Smooth muscle cell (in vitro differentiated cells): Measurements from ENCODE around the gene LNPEP. TPM values are rescaled to one million over a fixed set of nuclear protein-coding genes. Genes with fewer than 3 reads are reported as not detected.

Experiments used
- DNase-seq: peaks from one replicate; lab custom pipeline; 2025; ENCODE audit not compliant: unreplicated experiment; lab: John Stamatoyannopoulos, UW
- H2AFZ ChIP-seq: fragments of 200-600 bp; sonication (generic); 2 replicates; pipeline ENCODE4 v1.6.0; 2016; ENCODE audit warnings: antibody characterized with exemption, low read depth, mild to moderate bottlenecking
- H3F3A ChIP-seq: fragments of 200-600 bp; sonication (generic); 2 replicates; pipeline ENCODE4 v1.6.0; 2017; ENCODE audit warnings: antibody characterized with exemption, low read depth
- H3K27ac ChIP-seq: fragments of 200-600 bp; sonication (generic); 2 replicates; pipeline ENCODE4 v1.5.1; 2016; ENCODE audit warnings: low read depth, mild to moderate bottlenecking
- H3K27me3 ChIP-seq: fragments of 200-600 bp; sonication (generic); 2 replicates; pipeline ENCODE4 v1.6.1; 2016; ENCODE audit warnings: low read depth, mild to moderate bottlenecking
- H3K36me3 ChIP-seq: fragments of 200-600 bp; sonication (generic); 2 replicates; pipeline ENCODE4 v1.5.1; 2016; ENCODE audit warnings: low read depth
- H3K4me1 ChIP-seq: fragments of 200-600 bp; sonication (generic); 2 replicates; pipeline ENCODE4 v1.5.1; 2016; ENCODE audit warnings: low read depth
- H3K4me2 ChIP-seq: fragments of 200-600 bp; sonication (generic); 2 replicates; pipeline ENCODE4 v1.6.0; 2016; ENCODE audit warnings: mild to moderate bottlenecking
- H3K4me3 ChIP-seq: fragments of 200-600 bp; sonication (generic); 2 replicates; pipeline ENCODE4 v1.5.1; 2016; ENCODE audit warnings: mild to moderate bottlenecking
- H3K79me2 ChIP-seq: fragments of 200-600 bp; sonication (generic); 2 replicates; pipeline ENCODE4 v1.6.0; 2016; ENCODE audit warnings: low read depth, mild to moderate bottlenecking
- H3K9ac ChIP-seq: fragments of 200-600 bp; sonication (generic); 2 replicates; pipeline ENCODE4 v1.6.0; 2016; ENCODE audit warnings: low read depth
- H3K9me3 ChIP-seq: fragments of 200-600 bp; sonication (generic); replicated peaks from 2 replicates; pipeline ENCODE4 v1.5.1; 2016; ENCODE audit warnings: low read depth
- H4K20me1 ChIP-seq: fragments of 200-600 bp; sonication (generic); 2 replicates; pipeline ENCODE4 v1.6.0; 2016; ENCODE audit warnings: low read depth
- CTCF ChIP-seq: fragments of 200-600 bp; sonication (generic); IDR thresholded peaks from 2 replicates; pipeline ENCODE4 v1.5.1; 2017; ENCODE audit warnings: borderline replicate concordance, mild to moderate bottlenecking, antibody characterized with exemption; ENCODE audit not compliant: insufficient read depth, poor library complexity, severe bottlenecking
- WGBS: methylation state at CpG from one replicate; pipeline ENCODE4 v1.1.7; 2016; ENCODE audit warnings: low lambda C conversion rate; 5-methylcytosine and 5-hydroxymethylcytosine counted together
- polyA plus RNA-seq: library from polyadenylated mRNA; unstranded; fragments of >200 nt; fragmentation: Nextera tagmentation; extraction: Ambion mirVana; gene quantifications from 2 replicates; pipeline ENCODE4 v1.2.1, GENCODE V29; 2016
- total RNA-seq: library from RNA; depleted of rRNA; stranded (reverse); fragments of >200 nt; gene quantifications from 2 replicates; pipeline ENCODE4 v1.2.3, GENCODE V29; 2014

Gene LNPEP
- total and polyA plus RNA-seq, 2 experiments from 2014 or later: 2.3 to 24.3 TPM

- Histone ChIP-seq H3K4me2 (peak overlapping the region; percentile 59), H3K9me3 (no peaks in the 10 kb centered on the region), H3K36me3 (no peaks in the 10 kb centered on the region), H4K20me1 (no peaks in the 10 kb centered on the region), H3K79me2 (no peaks in the 10 kb centered on the region), H3K4me1 (no peaks in the 10 kb centered on the region), H2AFZ (peak overlapping the region; percentile 62), H3F3A (peaks cover 12% of the 10 kb centered on the region), H3K9ac (no peak overlapping the region), H3K27me3 (no peaks in the 10 kb centered on the region), H3K4me3 (no peak overlapping the region), H3K27ac (no peak overlapping the region)
- no peak for DNase-seq
- 83% methylated on average over 4 of the region's 4 CpGs for WGBS
- TF ChIP-seq CTCF: no peak
These were observed 136.1 kb downstream of the LNPEP start for GRCh38 chr5:97071993-97072392.

- Histone ChIP-seq H3K27ac (no peak overlapping the region), H3K4me1 (no peaks in the 10 kb centered on the region), H3K4me3 (no peak overlapping the region), H3K27me3 (no peaks in the 10 kb centered on the region), H4K20me1 (no peaks in the 10 kb centered on the region), H3K79me2 (no peaks in the 10 kb centered on the region), H3F3A (peaks cover 8% of the 10 kb centered on the region), H2AFZ (peak overlapping the region; percentile 62), H3K4me2 (peak overlapping the region; percentile 59), H3K36me3 (no peaks in the 10 kb centered on the region), H3K9ac (no peak overlapping the region), H3K9me3 (no peaks in the 10 kb centered on the region)
- DNase-seq: no peak
- TF ChIP-seq CTCF: no peak
- WGBS: 57% methylated on average over 2 of the region's 2 CpGs
These were observed 136.8 kb downstream of the LNPEP start for GRCh38 chr5:97072696-97073095.

GRCh38 chr5:97073420-97073819 is 137.5 kb downstream of the LNPEP start:
- Histone ChIP-seq H3K4me1 (no peaks in the 10 kb centered on the region), H4K20me1 (no peaks in the 10 kb centered on the region), H3K27me3 (no peaks in the 10 kb centered on the region), H3K4me2 (no peak overlapping the region), H2AFZ (no peak overlapping the region), H3K9me3 (no peaks in the 10 kb centered on the region), H3K27ac (no peak overlapping the region), H3K4me3 (no peak overlapping the region), H3F3A (peaks cover 8% of the 10 kb centered on the region), H3K79me2 (no peaks in the 10 kb centered on the region), H3K9ac (no peak overlapping the region), H3K36me3 (no peaks in the 10 kb centered on the region)
- no peak for TF ChIP-seq CTCF
- WGBS: 100% methylated on average over 3 of the region's 3 CpGs
- DNase-seq: no peak

GRCh38 chr5:97074859-97075489 is 139.1 kb downstream of the LNPEP start:
- Histone ChIP-seq H3K4me3 (no peak overlapping the region), H3K9ac (no peak overlapping the region), H3K36me3 (no peaks in the 10 kb centered on the region), H3F3A (peaks cover 8% of the 10 kb centered on the region), H3K27ac (no peak overlapping the region), H3K4me2 (no peak overlapping the region), H2AFZ (no peak overlapping the region), H4K20me1 (no peaks in the 10 kb centered on the region), H3K27me3 (no peaks in the 10 kb centered on the region), H3K79me2 (no peaks in the 10 kb centered on the region), H3K9me3 (no peaks in the 10 kb centered on the region), H3K4me1 (no peaks in the 10 kb centered on the region)
- no peak for TF ChIP-seq CTCF
- WGBS: 91% methylated on average over 4 of the region's 4 CpGs
- no peak for DNase-seq
